ENCODE data around the gene OTOP3.
"Not testable (repeated sequence)": the region's sequence is repeated elsewhere in the genome, so short reads cannot be mapped to it uniquely, and the experiment has no call there.

Gene OTOP3

DNA sequence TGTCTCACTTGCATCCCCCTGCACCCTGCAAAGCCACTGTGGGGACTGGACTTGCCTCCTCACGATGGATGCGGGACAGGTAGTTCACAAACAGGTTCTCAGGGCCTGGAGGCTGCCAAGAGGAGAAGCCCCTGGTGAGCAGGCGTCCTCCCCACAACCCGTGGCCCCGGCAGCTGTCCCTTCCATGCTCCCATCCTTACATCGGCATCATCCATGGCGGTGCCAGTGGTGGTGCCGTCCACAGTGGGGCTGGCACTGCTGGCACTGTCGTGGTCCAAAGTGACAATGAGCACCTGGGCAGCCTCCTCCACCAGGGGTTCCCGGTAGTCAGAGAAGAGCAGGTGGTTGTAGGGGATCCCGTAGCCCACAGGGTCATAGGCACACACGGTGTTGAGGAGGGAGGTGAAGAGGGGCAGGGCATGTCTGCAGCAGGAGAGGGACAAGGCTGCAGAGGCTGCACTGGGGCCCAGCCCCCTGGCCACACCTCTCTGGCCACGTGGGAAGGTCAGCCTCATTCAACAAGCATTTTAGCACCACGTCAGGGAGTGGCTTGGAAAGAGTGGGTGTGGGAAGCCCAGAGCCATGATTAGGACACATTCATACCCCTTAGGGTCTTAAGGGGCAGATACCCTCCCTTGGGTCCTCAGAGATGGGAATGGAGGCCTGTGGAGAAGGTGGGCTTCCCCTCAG lies 24.3 kb downstream of the OTOP3 start:
- no peak for DNase-seq (ENCODE audit: low read depth in 3 of 3, low spot score in 1 of 3)

DNA sequence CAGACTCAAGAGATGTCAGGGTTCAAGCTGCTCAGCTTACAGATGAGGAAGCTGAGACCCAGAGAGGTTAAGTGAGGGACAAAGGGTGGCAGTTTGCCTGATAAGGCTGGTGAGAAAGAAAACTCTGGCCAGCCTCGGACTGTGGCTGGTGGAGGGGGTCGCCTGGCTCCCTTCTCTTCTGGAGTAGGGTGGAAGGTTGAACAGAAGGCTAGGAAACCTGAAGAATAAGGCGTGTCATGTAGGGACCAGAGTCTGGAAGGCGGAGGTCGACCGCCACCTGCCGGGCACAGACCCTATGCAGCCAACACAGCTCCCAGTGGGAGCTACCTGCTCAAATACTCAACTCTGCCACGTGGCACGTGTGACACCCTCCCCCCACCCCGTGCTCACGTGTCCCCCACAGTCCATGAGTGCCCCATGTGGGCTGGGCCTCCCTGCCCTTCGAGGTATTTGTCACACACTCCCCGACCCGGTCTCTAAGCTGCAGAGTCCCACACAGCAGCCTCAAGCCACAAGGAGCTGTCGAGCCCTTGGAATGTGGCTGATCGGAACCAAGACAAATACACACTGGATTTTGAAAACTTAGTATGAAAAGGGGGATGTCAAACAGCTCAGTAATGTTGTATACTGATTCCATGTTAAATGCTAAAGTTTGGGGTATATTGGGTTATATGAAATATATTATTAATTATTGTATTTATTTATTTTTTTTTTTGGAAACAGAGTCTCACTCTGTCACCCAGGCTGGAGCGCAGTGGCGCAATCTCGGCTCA lies 25.1 kb downstream of the OTOP3 start:
- DNase-seq (ENCODE audit: low read depth in 3 of 3, low spot score in 1 of 3), result peak in 1 of 3 donors; percentile 44

DNA sequence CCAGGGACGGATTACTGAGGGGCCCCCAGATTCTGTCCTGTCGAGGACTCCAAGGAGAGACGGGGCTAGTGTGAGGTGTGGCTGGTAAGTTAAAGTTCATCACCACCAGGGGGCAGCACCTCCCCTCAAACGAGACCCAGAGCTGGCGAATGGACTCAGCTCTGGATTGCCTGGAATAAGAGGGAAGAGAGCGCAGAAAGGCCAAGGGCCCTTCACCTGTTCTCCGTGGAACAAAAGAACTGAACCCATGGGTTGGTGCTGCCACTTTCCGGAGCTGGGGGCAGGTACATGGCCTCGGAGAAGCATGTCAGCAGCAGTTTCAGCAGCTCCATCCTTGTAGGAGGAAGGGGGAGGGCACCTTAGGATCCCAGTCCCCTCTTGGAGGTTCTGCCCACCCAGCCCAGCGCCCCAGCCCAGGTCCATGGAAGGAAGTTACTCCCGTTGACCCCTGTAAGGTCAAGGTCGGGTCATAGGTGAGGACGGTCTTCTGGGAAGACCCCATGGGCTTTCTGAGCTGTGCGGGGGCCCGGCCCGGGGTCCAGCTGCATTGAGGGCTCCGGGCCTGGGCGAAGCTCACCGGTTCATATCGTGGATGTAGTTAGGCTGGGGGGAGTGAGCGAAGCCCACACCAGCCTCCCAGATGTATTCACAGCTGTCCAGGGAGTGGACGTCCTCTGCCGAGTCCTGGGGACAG lies 26.1 kb downstream of the OTOP3 start:
- DNase-seq (ENCODE audit: low read depth in 3 of 3, low spot score in 1 of 3), result peak; percentile 67 to 78 (median 72)

DNA sequence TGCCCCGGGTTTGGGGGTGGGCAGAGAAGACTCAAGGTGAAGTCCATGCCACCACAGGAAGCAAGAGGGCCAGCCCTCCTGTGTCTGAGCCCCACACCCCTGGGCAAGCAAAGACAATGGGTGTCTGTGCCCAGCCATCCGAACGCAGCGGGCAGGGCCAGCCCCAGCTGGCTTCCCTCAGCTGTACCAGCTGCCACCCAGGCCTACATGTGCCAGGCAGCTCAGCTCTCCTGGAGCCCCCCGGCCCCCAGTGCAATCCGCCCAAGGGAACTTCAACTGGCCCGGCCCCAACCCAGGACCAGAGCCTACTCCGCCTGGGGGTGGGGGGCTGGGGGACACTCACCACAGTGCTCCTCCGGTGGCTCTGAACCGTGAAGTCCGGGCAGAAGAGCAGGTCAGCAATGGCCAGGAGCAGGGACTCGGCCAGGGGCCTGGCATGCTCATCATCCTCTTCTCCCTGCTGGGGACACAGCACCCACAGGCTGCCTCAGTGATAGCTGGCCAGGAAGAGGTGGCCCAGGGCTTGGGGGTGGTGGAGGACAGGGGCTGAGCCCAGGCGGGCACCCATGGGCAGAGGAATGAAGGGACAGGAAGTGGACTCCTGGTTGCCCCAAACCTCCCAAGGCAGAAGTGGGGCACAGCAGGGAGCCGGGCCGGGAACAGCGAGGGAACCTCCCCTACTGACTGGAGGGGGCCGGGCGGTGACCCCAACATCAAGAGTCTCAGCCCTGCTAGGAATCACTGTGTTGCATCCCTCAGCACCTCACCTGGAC lies 27.1 kb downstream of the OTOP3 start:
- DNase-seq (ENCODE audit: low read depth in 3 of 3, low spot score in 1 of 3), result no peak

DNA sequence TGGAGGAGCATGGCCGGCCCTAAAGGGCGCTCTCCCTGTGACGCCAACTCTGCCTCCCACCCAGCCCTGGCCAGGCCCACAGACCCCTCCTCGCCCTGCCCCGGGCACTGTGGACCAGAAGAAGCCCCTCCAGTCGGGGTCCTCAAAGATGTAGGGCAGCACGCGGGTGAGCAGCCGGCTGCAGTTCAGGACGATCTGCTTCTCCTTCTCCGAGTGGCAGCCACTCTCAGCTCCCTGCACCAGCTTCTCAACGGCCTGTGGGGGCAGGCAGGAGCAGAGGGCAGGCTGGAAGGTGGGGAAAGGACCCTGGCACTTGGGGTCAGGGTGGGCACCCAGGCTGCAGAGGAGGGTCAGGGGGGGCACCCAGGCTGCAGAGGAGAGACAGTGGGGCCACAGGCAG lies 28.0 kb downstream of the OTOP3 start:
- DNase-seq (ENCODE audit: low read depth in 3 of 3, low spot score in 1 of 3), result no peak

DNA sequence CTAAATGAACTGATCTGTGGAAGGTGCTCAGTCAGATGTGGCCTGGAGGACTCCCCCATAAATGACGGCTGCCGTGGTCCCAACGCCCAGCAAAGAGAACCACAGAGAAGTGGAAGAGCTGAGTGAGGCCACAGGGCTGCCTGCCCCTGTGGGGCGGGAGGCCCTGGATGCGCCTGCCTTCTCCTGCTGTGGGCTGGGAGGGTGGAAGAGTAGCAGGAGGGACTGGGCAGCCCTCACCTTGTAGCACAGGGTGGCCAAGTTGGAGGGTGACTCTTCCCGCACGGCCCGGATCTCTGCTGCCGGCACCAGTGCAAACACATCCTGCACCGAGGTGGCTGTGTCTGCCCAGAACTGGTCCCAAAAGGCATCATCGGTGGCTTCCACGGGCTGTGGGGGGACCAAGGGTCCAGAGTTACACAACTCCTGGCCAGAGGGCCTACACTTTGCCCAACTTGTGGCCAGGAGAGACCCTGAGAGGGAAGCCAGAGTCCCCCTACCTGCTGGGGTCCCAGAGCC lies 28.6 kb downstream of the OTOP3 start:
- DNase-seq (ENCODE audit: low read depth in 3 of 3, low spot score in 1 of 3), result no peak

DNA sequence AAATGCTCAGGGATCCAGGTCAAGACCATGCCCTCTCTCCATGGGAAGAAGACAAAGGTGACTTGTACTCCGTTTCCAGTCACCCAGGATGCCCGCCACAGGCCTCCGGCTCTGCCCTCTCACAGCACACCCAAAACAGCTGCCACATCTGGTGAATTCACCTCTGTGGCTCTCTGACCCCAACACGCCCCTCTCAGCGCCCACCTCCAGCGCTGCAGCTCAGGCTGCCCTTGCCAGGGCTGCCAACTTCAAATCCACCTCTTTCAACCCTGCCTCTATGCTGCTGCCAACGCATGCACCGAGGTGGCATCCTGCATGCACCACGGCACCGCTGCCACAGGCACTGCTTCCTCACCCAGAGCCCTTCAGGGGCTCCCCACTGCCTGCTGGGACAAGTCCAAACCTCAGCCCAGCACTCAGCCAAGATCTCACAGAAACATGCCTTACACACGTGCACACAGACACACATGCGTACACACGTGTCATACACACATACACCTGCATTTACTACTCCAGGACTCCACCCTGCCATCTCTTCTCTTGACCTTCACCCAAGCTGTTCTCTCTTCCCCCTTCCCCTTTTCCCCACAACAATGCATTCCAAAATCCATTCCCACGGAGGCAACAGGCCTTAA lies 29.4 kb downstream of the OTOP3 start:
- DNase-seq (ENCODE audit: low read depth in 3 of 3, low spot score in 1 of 3), result no peak

DNA sequence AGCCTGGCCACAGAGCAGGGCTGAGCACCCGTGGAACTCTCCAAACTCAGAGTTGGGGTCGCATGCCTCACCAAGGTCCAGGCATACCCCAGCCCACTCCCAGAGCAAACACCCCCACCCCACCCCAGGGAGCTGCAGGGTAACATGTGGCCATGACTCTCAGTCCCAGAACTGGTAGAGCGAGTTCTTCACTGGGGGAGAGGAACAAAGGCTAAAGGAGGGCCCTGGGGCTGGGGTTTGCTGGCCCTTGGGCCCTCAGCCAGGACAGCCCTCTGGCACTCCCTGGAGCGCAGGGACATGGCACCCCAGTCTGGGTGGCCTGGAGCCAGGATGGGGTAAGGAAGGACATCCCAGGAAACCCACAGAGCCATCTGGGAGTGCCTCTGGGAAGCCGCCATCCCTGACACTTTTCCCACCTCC lies 32.7 kb downstream of the OTOP3 start:
- DNase-seq (ENCODE audit: low read depth in 3 of 3, low spot score in 1 of 3), result no peak

DNA sequence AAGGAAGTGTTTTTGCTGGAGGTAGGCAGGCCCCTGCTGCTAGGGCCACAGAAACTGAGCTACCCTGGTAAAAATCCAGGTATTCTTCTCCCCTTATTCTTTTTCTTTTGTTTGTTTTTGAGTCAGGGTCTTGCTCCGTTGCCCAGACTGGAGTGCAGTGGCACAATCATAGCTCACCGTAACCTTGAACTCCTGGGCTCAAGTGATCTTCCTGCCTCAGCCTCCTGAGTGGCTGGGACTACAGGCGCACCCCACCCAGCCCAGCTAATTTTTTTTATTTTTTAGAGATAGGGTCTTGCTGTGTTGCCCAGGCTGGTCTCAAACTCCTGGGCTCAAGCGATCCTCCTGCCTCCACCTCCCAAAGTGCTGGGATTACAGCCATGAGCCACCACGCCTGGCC lies 33.8 kb downstream of the OTOP3 start:
- not testable (repeated sequence) for DNase-seq (ENCODE audit: low read depth in 3 of 3, low spot score in 1 of 3)

DNA sequence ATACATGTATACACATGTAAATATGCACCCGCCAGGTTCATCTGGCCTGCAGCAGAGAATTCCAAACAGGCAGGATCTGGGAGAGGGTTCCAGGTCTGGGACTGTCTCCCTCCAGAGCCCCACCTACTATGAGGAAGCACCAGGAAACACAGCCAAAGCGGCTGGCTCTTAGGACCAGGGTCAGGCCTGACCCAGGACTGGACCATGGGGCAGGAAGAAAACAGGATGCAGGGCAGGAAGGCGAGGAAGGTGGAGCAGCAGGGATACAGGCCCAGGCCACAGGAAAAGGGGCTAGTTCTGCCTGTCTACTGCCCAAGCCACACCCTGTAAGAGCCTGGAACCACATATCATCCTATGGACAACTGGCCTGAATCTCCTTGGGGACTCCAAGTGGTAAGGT lies 34.7 kb downstream of the OTOP3 start:
- DNase-seq (ENCODE audit: low read depth in 3 of 3, low spot score in 1 of 3), result no peak

DNA sequence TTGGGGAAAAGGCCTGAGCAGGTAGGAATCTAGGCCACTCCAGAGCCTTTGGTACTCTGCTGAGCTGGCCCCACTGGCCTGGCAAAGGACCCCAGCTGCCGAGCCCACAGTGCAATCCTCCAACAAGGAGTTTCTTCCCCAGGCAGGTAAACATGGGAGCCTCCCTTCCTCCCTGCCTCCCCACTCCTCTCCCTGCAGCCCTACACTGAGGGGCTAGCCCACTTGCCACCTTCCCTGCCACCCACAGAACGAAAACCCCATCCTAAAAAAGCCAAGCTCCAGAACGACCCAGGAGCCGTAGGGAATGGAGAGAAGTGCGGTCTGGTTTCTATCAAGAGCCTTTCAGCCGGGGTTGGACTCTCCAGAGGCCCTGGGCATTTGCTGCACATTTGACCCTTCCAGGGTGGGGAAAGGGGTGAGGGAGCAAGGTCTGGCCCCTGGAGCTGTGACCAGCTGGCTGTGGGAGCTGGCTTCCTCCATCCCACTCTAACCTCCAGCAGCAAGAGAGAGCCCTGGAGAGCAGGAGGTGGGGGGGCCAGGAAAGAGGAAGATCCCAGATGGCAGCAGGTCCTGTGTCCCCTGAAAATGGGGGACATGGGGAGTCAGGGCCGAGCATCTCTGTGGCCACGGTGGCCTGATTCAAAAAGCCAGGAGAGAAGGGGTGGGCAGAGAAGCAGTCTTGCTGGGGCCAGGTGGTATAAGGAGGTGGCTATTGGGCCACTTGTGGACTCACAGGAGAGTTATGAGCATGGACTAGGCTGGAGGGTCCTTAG lies 35.6 kb downstream of the OTOP3 start:
- no peak for DNase-seq (ENCODE audit: low read depth in 3 of 3, low spot score in 1 of 3)

DNA sequence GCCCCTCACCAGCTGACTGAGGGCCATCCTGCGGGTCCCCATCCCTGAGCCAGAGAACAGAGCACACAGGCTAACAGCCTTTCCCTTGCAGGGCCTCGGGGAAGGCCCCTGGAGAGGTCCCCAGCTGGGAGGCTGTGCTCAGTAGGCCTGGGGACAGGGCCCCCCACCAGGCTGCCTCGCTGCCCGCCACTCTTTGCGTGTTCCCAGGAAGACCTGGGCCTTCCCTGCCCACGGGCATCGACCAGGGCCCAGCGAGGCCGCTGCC lies 36.1 kb downstream of the OTOP3 start:
- DNase-seq (ENCODE audit: low read depth in 3 of 3, low spot score in 1 of 3), result no peak

DNA sequence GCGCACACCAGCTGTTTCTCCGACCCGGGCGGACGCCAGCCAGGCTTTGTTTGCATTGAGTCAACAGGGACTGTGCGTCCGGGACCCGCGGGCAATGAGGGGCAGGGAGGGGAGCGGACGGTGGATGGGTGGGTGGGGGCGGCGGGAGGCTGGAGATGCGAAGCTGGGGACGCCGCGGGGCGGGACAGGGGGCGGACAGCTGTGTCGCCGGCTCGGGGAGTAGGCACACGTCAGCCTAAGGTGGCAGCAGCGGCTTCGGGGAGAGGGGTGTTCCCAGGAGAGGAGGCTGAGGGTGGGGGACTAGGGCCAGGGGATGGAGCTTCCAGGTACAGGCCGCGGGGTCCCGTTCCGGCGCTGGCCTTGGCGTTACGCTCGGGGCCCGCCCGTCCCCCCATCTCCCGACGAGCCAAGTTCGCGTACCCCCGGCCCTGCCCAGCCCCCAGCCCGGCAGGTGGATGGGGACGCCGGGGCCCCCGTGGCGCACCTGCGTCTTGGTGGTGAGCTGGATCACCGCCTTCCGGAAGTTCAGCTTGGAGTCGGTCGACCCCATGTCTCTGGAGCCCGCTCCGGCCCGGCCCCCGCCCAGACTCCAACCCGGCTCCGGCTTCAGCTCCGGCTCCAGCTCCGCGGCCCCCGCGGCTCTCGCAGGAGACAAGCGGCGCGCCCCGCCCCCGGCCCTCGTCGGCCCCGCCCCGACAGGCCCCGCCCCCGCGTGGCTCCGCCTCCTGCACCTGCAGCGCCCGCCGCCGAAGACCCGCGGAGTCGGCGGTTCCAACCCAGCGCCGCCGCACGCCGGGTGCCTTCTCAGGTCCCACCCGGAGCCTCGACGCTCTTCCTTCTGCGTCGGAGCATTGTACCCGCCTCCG lies 36.6 kb downstream of the OTOP3 start, which contains the start of gene HID1:
Gene HID1 (minus strand): TSS at position 653 of the 866 bp plus-strand sequence. CDS start 103 bp downstream, at position 550.
- peak; percentile 46 to 80 (median 71) for DNase-seq (ENCODE audit: low read depth in 3 of 3, low spot score in 1 of 3)

DNA sequence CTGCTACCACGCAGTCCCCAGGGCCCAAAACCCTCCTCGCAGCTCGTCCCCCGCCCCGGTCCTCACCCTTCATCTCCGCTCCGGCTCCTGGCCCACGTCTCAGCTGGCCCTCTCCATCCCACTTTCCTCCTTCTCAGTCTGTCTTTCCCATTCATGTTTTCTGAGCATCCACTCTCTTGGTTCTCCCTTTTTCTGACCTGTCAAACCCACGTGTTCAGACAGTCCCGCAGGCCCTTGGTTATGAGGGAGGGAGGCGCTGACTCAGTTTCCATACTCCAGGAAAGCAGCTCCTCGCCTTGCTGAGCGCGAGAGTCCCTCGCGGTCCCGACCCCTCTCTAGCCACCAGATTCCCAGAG lies 37.3 kb downstream of the OTOP3 start:
- no peak for DNase-seq (ENCODE audit: low read depth in 3 of 3, low spot score in 1 of 3)

DNA sequence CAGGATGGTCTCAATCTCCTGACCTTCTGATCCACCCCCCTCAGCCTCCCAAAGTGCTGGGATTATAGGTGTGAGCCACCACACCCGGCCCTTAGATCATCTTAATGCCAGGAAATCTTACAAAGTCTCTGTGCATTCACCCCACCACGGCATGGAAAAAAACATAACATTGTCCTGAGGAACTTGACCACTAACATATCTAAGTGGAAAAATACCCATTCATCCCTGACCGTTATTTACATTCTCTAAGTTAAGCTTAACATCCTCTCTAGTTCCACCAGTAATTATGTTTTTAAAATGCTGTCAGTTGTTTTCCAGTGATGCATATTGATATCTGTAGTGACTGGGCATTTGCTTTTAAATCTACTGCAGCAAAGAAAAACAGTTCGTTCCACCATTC lies 40.2 kb downstream of the OTOP3 start:
- no peak for DNase-seq (ENCODE audit: low read depth in 3 of 3, low spot score in 1 of 3)

DNA sequence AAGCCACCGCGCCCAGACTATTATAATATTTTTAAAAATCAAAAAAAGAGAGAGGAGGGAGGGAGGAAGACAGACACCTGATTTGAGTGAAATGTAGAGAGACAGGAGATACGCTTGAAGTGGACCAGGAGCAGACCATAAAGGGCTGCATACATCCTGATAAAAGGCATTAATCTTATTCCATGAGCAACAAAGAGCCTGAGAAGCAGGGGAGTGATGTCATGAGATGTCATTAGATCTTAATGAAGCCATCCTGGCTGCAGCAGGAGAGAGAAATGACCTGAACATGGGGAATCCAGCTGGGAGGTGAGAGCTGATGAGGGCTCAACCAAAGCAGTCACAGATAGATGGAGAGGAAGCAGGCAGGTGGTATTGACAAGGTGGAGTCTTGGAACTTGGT lies 42.1 kb downstream of the OTOP3 start:
- no peak for DNase-seq (ENCODE audit: low read depth in 3 of 3, low spot score in 1 of 3)

DNA sequence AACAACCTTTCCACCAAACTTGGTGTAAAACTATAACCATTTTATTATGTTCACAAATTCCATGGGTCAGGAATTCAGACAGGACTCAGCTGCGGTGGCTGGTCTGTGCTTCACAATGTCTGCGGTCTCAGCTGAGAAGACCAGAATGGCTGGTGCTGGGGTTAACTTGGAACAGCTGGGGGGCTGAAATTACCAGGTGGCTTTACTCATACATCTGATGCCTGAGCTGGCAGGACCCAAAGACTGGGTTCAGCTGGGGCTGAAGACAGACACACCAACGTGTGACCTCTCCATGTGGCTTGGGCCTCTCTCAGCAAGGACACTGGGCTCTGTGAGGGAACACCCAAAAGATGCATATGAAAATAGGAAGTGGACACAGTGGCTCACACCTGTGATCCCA lies 42.5 kb downstream of the OTOP3 start:
- DNase-seq (ENCODE audit: low read depth in 3 of 3, low spot score in 1 of 3), result no peak

DNA sequence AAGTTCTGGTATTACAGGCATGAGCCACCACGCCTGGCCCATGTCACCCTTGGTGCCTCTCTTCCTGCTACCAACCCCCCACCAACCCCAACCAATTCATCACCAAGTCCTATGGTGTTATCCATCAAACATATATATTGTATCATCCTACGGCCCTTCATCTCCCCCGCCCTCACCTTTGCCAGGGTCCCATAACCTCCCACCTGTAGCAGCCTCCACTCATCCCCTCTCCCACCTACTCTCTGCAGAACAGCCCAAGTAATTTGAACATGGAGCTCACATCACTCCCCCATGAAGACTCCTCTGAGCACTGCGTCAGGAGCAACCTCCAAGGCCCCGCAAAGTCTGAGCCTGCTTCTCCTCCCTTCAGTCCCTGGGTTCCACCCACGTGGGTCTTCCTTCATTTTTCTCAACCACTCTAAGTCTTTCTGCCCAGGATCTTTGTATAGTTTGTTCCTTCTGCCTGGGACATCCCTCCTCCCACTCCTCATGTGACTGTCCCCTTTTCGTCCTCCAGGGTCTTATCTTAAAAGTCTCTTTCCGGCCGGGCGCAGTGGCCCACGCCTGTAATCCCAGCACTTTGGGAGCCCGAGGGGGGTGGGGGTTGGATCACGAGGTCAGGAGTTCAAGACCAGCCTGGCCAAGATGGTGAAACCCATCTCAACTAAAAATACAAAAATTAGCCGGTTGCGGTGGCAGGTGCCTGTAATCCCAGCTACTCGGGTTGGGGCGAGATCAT lies 43.9 kb downstream of the OTOP3 start:
- no peak for DNase-seq (ENCODE audit: low read depth in 3 of 3, low spot score in 1 of 3)

Data from stimulated activated CD4-positive, alpha-beta T cell treated with anti-CD3 and anti-CD28 coated beads, TNF-alpha, amount 100 ng/mL, for 1 hour (primary cell).